DMS53 treated with DMSO at 0.1 percent for 48 hours (cell line): ENCODE measurements around the gene RNF227.
A peak's percentile ranks its signal among the peaks of the same experiment; 100 is the strongest.

Experiments used
- DNase-seq: peaks from one replicate; lab custom pipeline; 2025; ENCODE audit not compliant: unreplicated experiment; lab: John Stamatoyannopoulos, UW

Gene RNF227

GRCh38 chr17:7930841-7931631, 14.9 kb upstream of the RNF227 start:
- DNase-seq: no peak

- DNase-seq: no peak
Measured at GRCh38 chr17:7929158-7930023, 13.3 kb upstream of the RNF227 start, which contains the start of gene KCNAB3. TSS of gene KCNAB3 (minus strand) at chr17:7929856. CDS start at chr17:7929435, 421 bp downstream.

- DNase-seq: no peak
Measured at GRCh38 chr17:7927596-7927995, 11.5 kb upstream of the RNF227 start.

GRCh38 chr17:7922845-7923628, 6.9 kb upstream of the RNF227 start:
- peak; percentile 82 for DNase-seq

- DNase-seq: peak; percentile 63
Measured at GRCh38 chr17:7922269-7922844, 6.3 kb upstream of the RNF227 start.

GRCh38 chr17:7916808-7917207, 719 bp upstream of the RNF227 start:
- DNase-seq: no peak

GRCh38 chr17:7916385-7916682, 245 bp upstream of the RNF227 start:
- no peak for DNase-seq

- peak; percentile 89 for DNase-seq
Measured at GRCh38 chr17:7915179-7915610, 894 bp downstream of the RNF227 start.

- DNase-seq: peak; percentile 92
Measured at GRCh38 chr17:7912927-7913524, 3.1 kb downstream of the RNF227 start.

- no peak for DNase-seq
Measured at GRCh38 chr17:7911116-7911515, 5.0 kb downstream of the RNF227 start.

- DNase-seq: no peak
Measured at GRCh38 chr17:7910711-7911110, 5.4 kb downstream of the RNF227 start.

- DNase-seq: no peak
Measured at GRCh38 chr17:7910281-7910680, 5.8 kb downstream of the RNF227 start.

- no peak for DNase-seq
Measured at GRCh38 chr17:7909089-7909488, 7.0 kb downstream of the RNF227 start.

GRCh38 chr17:7903154-7904103, 12.7 kb downstream of the RNF227 start:
- no peak for DNase-seq

- DNase-seq: peak; percentile 13
Measured at GRCh38 chr17:7897773-7898172, 18.3 kb downstream of the RNF227 start.

GRCh38 chr17:7897090-7897489, 19.0 kb downstream of the RNF227 start:
- no peak for DNase-seq

- DNase-seq: no peak
Measured at GRCh38 chr17:7894866-7895265, 21.2 kb downstream of the RNF227 start.

- DNase-seq: no peak
Measured at GRCh38 chr17:7894226-7894625, 21.9 kb downstream of the RNF227 start.

GRCh38 chr17:7893187-7893880, 22.8 kb downstream of the RNF227 start:
- no peak for DNase-seq
